Neural cell (in vitro differentiated cells): Measurements from ENCODE around the gene FOXA1. TPM values are rescaled to one million over a fixed set of nuclear protein-coding genes. Genes with fewer than 3 reads are reported as not detected.

Experiments used
- H2AFZ ChIP-seq: fragments of 200-600, 300-800 bp; sonication (generic), shearing (Covaris generic); 2 replicates; pipeline ENCODE4 v1.6.0; 2014; ENCODE audit warnings: low read depth, mild to moderate bottlenecking, antibody characterized with exemption, low read length, moderate library complexity
- H3F3A ChIP-seq: fragments of 200-600 bp; shearing (Covaris generic); 2 replicates; pipeline ENCODE4 v1.6.1; 2016; ENCODE audit warnings: mild to moderate bottlenecking, moderate library complexity, mixed read lengths, antibody characterized with exemption, low read length; ENCODE audit not compliant: insufficient read depth, poor library complexity, severe bottlenecking
- H3K27ac ChIP-seq: fragments of 200-600, 300-800 bp; sonication (generic), shearing (Covaris generic); 2 replicates; pipeline ENCODE4 v1.5.1; 2014; ENCODE audit warnings: mild to moderate bottlenecking, low read length, moderate library complexity
- H3K27me3 ChIP-seq: fragments of 300-800, 200-600 bp; sonication (generic), shearing (Covaris generic); 2 replicates; pipeline ENCODE4 v1.6.0; 2014; ENCODE audit warnings: mild to moderate bottlenecking, low read depth, low read length, moderate library complexity; ENCODE audit not compliant: insufficient read depth
- H3K36me3 ChIP-seq: fragments of 300-800, 200-600 bp; sonication (generic), shearing (Covaris generic); 2 replicates; pipeline ENCODE4 v1.5.1; 2014; ENCODE audit warnings: mild to moderate bottlenecking, antibody characterized with exemption, low read length, moderate library complexity; ENCODE audit not compliant: insufficient read depth
- H3K4me2 ChIP-seq: fragments of 300-800, 200-600 bp; sonication (generic), shearing (Covaris generic); 2 replicates; pipeline ENCODE4 v1.6.0; 2014; ENCODE audit warnings: mild to moderate bottlenecking, low read length
- H3K4me3 ChIP-seq: fragments of 300-800, 200-600 bp; sonication (generic), shearing (Covaris generic); 2 replicates; pipeline ENCODE4 v1.5.1; 2014; ENCODE audit warnings: mild to moderate bottlenecking, low read length, moderate library complexity
- H3K79me2 ChIP-seq: fragments of 200-600 bp; shearing (Covaris generic); replicated peaks from 2 replicates; pipeline ENCODE4 v1.6.0; 2014; ENCODE audit warnings: mild to moderate bottlenecking, low read length, moderate library complexity; ENCODE audit not compliant: insufficient read depth
- H3K9ac ChIP-seq: fragments of 300-800, 200-600 bp; sonication (generic), shearing (Covaris generic); 2 replicates; pipeline ENCODE4 v1.6.1; 2016; ENCODE audit warnings: mild to moderate bottlenecking, low read length, mixed read lengths
- H3K9me2 ChIP-seq: fragments of 200-600 bp; shearing (Covaris generic); 2 replicates; pipeline ENCODE4 v1.6.1; 2016; ENCODE audit warnings: mild to moderate bottlenecking, low read length, mixed read lengths; ENCODE audit not compliant: insufficient read depth
- H3K9me3 ChIP-seq: fragments of 200-600, 300-800 bp; sonication (generic), shearing (Covaris generic); 2 replicates; pipeline ENCODE4 v1.6.1; 2016; ENCODE audit warnings: mild to moderate bottlenecking, mixed run types, low read length, moderate library complexity, mixed read lengths
- H4K20me1 ChIP-seq: fragments of 200-600 bp; shearing (Covaris generic); 2 replicates; pipeline ENCODE4 v1.6.1; 2016; ENCODE audit warnings: mild to moderate bottlenecking, mixed run types; ENCODE audit not compliant: insufficient read depth
- EP300 ChIP-seq: fragments of 450-650 bp; conservative IDR thresholded peaks from 2 replicates; pipeline ENCODE4 v1.6.1; 2014; ENCODE audit warnings: antibody characterized with exemption, mild to moderate bottlenecking, moderate library complexity; ENCODE audit not compliant: poor library complexity, severe bottlenecking
- EZH2 ChIP-seq: fragments of 200-600, 300-800 bp; shearing (Covaris generic), sonication (generic); IDR thresholded peaks from 2 replicates; pipeline ENCODE4 v1.6.1; 2014; ENCODE audit warnings: antibody characterized with exemption, low read length, borderline replicate concordance, mild to moderate bottlenecking; ENCODE audit not compliant: insufficient read depth, poor library complexity, severe bottlenecking
- MXI1 ChIP-seq: fragments of 450-650 bp; conservative IDR thresholded peaks from 2 replicates; pipeline ENCODE4 v1.6.1; 2014; ENCODE audit warnings: antibody characterized with exemption, mild to moderate bottlenecking; ENCODE audit not compliant: poor library complexity, severe bottlenecking
- POLR2AphosphoS5 ChIP-seq: IDR thresholded peaks from 2 replicates; pipeline ENCODE4 v1.6.1; 2012
- RAD21 ChIP-seq: fragments of 450-650 bp; conservative IDR thresholded peaks from 2 replicates; pipeline ENCODE4 v1.6.1; 2014; ENCODE audit warnings: antibody characterized with exemption, mild to moderate bottlenecking, moderate library complexity
- SMC3 ChIP-seq: fragments of 450-650 bp; conservative IDR thresholded peaks from 2 replicates; pipeline ENCODE4 v1.6.1; 2014; ENCODE audit warnings: antibody characterized with exemption, mild to moderate bottlenecking, moderate library complexity; ENCODE audit not compliant: poor library complexity
- TAF1 ChIP-seq: IDR thresholded peaks from 2 replicates; pipeline ENCODE4 v1.6.1; 2012; ENCODE audit warnings: low read depth
- polyA plus RNA-seq: library from polyadenylated mRNA; depleted of rRNA; stranded (reverse); fragments of >200 nt; gene quantifications from 2 replicates; pipeline ENCODE4 v1.2.3, GENCODE V29; 2014
- TF ChIP-seq, protein P1 (sequence below): IDR thresholded peaks from 2 replicates; pipeline ENCODE4 v1.6.1; 2012; ENCODE audit warnings: borderline replicate concordance
- TF ChIP-seq, protein P2 (sequence below): fragments of 450-650 bp; IDR thresholded peaks from 2 replicates; pipeline ENCODE4 v1.5.1; 2014; ENCODE audit warnings: antibody characterized with exemption, mild to moderate bottlenecking, moderate library complexity; ENCODE audit not compliant: poor library complexity, severe bottlenecking

Gene FOXA1
- polyA plus RNA-seq, 1 donor from 2014 or later: not detected

DNA sequence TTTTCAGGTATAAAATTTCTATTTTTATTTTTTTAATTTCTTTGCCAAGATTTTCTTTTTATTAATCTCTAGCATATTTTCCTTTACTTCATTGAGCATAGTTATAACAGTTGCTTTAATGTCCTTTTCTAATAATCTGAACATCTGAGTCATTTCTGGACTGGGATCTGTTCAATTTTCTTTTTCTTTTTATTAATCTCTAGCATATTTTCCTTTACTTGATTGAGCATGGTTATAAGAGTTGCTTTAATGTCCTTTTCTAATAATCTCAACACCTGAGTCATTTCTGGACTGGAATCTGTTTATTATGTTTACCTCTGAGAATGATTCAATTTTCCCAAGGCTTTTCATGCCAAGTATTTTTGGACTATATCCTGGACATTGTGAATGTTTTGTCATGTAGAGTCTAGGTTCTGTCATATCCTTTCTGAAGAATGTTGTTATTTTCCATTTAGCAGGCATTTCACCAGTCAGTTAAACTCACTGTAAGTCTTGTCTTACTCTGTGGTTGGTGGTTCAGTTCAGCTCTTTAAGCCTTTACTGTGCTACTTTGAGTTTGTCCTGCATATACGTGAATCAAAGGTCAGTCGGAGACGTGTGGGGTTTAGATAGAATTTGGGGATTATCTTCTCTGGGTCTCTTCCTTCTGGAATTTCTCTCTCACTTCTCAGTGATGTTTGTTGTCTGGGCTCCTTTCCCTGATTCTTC, 20.7 kb upstream of the FOXA1 start:
- TF ChIP-seq EZH2: no peak
- Histone ChIP-seq H3K36me3 (no peaks in the 10 kb centered on the region), H3K4me3 (no peak overlapping the region), H3K9me2 (no peaks in the 10 kb centered on the region), H3K27ac (no peak overlapping the region), H3K4me2 (no peak overlapping the region), H3K9ac (no peak overlapping the region), H3F3A (no peaks in the 10 kb centered on the region), H3K9me3 (peaks cover 4% of the 10 kb centered on the region), H3K27me3 (no peaks in the 10 kb centered on the region), H3K79me2 (no peaks in the 10 kb centered on the region), H2AFZ (no peak overlapping the region), H4K20me1 (no peaks in the 10 kb centered on the region)

DNA sequence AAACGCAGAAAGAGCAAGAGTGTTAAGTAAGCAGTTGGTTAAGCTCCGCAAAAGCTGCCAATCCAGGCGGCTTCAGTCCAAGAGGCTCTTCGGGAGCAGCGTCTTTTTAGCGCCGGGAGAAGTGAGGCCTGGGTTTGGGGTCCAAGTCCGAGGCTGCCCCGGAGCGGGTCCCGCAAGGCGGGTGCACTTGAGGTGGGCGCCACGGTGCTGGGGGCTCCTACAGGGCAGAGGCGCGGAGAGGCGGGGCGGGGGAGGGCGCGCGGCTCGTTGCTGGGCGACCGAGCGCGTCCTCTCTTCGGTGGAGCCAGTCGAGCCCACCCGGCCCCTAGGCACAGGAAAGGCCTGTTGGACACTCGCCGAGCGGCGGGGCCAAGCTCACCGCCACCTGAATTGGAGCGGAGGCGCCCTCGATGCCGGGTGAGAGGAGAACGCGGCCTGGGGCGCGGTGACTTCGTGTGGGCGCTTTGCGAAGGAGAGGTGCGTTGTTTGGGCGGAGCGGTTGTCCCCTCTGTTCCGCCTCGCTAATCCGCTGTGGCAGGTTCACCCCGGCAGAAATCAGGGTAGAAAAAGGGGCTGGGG, 16.0 kb upstream of the FOXA1 start:
- no peak for TF ChIP-seq TAF1
- TF ChIP-seq RAD21: no peak
- Histone ChIP-seq H3F3A (no peaks in the 10 kb centered on the region), H3K9me3 (peaks cover 4% of the 10 kb centered on the region), H4K20me1 (no peaks in the 10 kb centered on the region), H3K79me2 (no peaks in the 10 kb centered on the region), H3K36me3 (no peaks in the 10 kb centered on the region), H3K4me2 (no peak overlapping the region), H3K4me3 (no peak overlapping the region), H3K27me3 (no peaks in the 10 kb centered on the region), H3K9ac (no peak overlapping the region), H3K9me2 (no peaks in the 10 kb centered on the region), H2AFZ (no peak overlapping the region), H3K27ac (no peak overlapping the region)

DNA sequence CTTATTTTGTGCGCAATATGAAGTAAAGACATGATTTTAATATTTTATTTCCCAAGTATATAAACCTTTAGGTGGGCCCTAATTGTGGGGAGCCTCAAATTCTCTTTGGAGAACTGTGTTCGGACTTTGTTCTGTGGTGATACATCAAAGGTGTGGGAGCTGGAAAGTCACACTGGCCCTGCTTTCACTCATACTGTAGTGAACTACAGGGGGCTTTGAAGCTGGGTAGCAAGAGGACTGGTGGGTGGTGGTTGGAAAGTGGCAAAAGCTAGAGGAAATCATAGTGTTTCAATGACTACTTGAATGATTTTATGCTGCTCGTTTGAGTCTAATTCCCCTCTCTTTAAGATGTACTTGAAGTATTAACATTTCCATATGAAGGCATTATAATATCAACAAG, 13.6 kb upstream of the FOXA1 start:
- Histone ChIP-seq H3K9me2 (no peaks in the 10 kb centered on the region), H3K79me2 (no peaks in the 10 kb centered on the region), H3K36me3 (no peaks in the 10 kb centered on the region), H3K27me3 (peaks cover 14% of the 10 kb centered on the region), H3K4me2 (no peak overlapping the region), H4K20me1 (no peaks in the 10 kb centered on the region), H3K9ac (no peak overlapping the region), H2AFZ (no peak overlapping the region), H3K9me3 (no peaks in the 10 kb centered on the region), H3K27ac (no peak overlapping the region), H3K4me3 (no peak overlapping the region), H3F3A (no peaks in the 10 kb centered on the region)
- TF ChIP-seq POLR2AphosphoS5 (no peak), MXI1 (no peak), EZH2 (no peak), TAF1 (no peak), SMC3 (no peak), RAD21 (no peak), EP300 (no peak)
- TF ChIP-seq, protein P1, sequence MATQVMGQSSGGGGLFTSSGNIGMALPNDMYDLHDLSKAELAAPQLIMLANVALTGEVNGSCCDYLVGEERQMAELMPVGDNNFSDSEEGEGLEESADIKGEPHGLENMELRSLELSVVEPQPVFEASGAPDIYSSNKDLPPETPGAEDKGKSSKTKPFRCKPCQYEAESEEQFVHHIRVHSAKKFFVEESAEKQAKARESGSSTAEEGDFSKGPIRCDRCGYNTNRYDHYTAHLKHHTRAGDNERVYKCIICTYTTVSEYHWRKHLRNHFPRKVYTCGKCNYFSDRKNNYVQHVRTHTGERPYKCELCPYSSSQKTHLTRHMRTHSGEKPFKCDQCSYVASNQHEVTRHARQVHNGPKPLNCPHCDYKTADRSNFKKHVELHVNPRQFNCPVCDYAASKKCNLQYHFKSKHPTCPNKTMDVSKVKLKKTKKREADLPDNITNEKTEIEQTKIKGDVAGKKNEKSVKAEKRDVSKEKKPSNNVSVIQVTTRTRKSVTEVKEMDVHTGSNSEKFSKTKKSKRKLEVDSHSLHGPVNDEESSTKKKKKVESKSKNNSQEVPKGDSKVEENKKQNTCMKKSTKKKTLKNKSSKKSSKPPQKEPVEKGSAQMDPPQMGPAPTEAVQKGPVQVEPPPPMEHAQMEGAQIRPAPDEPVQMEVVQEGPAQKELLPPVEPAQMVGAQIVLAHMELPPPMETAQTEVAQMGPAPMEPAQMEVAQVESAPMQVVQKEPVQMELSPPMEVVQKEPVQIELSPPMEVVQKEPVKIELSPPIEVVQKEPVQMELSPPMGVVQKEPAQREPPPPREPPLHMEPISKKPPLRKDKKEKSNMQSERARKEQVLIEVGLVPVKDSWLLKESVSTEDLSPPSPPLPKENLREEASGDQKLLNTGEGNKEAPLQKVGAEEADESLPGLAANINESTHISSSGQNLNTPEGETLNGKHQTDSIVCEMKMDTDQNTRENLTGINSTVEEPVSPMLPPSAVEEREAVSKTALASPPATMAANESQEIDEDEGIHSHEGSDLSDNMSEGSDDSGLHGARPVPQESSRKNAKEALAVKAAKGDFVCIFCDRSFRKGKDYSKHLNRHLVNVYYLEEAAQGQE: no peak
- TF ChIP-seq, protein P2, sequence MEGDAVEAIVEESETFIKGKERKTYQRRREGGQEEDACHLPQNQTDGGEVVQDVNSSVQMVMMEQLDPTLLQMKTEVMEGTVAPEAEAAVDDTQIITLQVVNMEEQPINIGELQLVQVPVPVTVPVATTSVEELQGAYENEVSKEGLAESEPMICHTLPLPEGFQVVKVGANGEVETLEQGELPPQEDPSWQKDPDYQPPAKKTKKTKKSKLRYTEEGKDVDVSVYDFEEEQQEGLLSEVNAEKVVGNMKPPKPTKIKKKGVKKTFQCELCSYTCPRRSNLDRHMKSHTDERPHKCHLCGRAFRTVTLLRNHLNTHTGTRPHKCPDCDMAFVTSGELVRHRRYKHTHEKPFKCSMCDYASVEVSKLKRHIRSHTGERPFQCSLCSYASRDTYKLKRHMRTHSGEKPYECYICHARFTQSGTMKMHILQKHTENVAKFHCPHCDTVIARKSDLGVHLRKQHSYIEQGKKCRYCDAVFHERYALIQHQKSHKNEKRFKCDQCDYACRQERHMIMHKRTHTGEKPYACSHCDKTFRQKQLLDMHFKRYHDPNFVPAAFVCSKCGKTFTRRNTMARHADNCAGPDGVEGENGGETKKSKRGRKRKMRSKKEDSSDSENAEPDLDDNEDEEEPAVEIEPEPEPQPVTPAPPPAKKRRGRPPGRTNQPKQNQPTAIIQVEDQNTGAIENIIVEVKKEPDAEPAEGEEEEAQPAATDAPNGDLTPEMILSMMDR: no peak
